Measurements from ENCODE around the gene SMARCA4. TPM values are rescaled to one million over a fixed set of nuclear protein-coding genes. Genes with fewer than 3 reads are reported as not detected.

Gene SMARCA4
- total RNA-seq, 1 experiment from 2014 or later = 261 TPM

DNA sequence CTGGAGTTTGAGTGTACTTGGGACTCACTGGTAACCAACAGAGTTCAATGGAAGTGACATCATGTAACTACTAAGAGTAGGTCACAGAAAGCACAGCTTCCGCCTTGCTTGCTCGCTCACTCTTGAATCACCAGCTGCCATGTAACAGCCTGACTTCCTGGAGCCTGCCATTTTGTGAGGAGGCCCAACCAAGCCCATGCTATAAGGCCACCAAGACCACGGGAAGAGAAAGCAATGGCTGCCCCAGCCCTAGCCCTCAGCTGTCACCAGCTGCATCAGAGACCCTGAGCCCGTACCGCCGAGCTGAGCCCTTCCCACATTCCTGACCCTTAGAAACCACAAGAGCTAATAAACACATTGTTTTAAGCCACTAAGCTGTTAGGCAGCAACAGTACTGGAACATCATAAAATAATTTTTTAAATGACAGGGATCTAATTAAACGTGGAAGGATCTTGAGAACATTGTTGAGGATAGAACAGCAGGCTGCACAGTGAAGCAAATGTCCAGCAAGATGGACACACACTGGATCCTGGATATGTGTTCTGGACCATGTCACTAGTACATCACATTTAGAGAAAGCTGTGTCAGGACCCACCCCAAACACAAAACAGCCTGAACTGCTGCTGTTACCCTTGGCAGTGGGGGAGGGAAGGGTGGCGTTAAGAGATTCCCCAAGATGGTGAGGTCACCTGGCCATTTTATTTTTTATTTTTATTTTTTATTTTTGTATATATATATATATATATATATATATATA lies 106.7 kb downstream of the SMARCA4 start:
- H3K14ac ChIP-seq (ENCODE audit: insufficient read depth, low read length) = no peak overlapping the region
- no peak overlapping the region for H3K56ac ChIP-seq (ENCODE audit: insufficient read length, low read depth, low read length)
- Mint-ChIP-seq H3K27me3 (ENCODE audit: low read depth) (no peaks in the 10 kb centered on the region), H3K4me3 (no peak overlapping the region), H3K27ac (peak overlapping the region in 2 of 3 experiments; percentile 25 to 83; a peak in 3 of 7 replicates), H3K4me1 (peaks cover 5 to 11% of the 10 kb centered on the region in 2 experiments), H3K36me3 (ENCODE audit: insufficient read depth in 1 of 3, low read depth in 3 of 3) (peaks cover 29 to 38% (median 37%) of the 10 kb centered on the region in 3 experiments), H3K9me3 (no peaks in the 10 kb centered on the region; a peak in 1 of 5 replicates)
- no peaks in the 10 kb centered on the region for H3K9me3 ChIP-seq (ENCODE audit: control insufficient read depth, low read depth, low read length)
- no peak overlapping the region for H3K4me2 ChIP-seq (ENCODE audit: insufficient read depth, insufficient read length, low read length)
- no peak overlapping the region for H2BK12ac ChIP-seq (ENCODE audit: insufficient read length, low read depth, low read length)
- H3K4me1 ChIP-seq (ENCODE audit: insufficient read depth, low read length) = peaks cover 8% of the 10 kb centered on the region; the same call in 1 of the 2 replicates
- TF ChIP-seq, protein P1, sequence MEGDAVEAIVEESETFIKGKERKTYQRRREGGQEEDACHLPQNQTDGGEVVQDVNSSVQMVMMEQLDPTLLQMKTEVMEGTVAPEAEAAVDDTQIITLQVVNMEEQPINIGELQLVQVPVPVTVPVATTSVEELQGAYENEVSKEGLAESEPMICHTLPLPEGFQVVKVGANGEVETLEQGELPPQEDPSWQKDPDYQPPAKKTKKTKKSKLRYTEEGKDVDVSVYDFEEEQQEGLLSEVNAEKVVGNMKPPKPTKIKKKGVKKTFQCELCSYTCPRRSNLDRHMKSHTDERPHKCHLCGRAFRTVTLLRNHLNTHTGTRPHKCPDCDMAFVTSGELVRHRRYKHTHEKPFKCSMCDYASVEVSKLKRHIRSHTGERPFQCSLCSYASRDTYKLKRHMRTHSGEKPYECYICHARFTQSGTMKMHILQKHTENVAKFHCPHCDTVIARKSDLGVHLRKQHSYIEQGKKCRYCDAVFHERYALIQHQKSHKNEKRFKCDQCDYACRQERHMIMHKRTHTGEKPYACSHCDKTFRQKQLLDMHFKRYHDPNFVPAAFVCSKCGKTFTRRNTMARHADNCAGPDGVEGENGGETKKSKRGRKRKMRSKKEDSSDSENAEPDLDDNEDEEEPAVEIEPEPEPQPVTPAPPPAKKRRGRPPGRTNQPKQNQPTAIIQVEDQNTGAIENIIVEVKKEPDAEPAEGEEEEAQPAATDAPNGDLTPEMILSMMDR (conservative IDR thresholded peaks at IDR 0.05) = no peak
- no peak overlapping the region for H2BK120ac ChIP-seq (ENCODE audit: low read depth, low read length, poor library complexity, severe bottlenecking)
- H4K8ac ChIP-seq (replicated peaks; ENCODE audit: insufficient read length, low read depth, low read length) = no peak overlapping the region
- H2AK5ac ChIP-seq (ENCODE audit: insufficient read length, low read length) = no peak overlapping the region
- no peak overlapping the region for H3K18ac ChIP-seq (ENCODE audit: insufficient read length, low read depth, low read length)
- H3T11ph ChIP-seq (ENCODE audit: low read length) = no peak overlapping the region
- H3K9ac ChIP-seq (ENCODE audit: extremely low read depth, insufficient read length, low read length) = no peak overlapping the region
- no peak overlapping the region for H2BK5ac ChIP-seq (ENCODE audit: insufficient read length, low read length)
- H3K27me3 ChIP-seq (ENCODE audit: insufficient read depth, low read length) = no peaks in the 10 kb centered on the region
- no peak overlapping the region for H3K27ac ChIP-seq (ENCODE audit: insufficient read length, low read depth, low read length)
- no peaks in the 10 kb centered on the region for H3K23me2 ChIP-seq (ENCODE audit: insufficient read length, low read depth, low read length, poor library complexity, severe bottlenecking)
- H2BK20ac ChIP-seq (ENCODE audit: low read depth, low read length, poor library complexity, severe bottlenecking) = no peak overlapping the region
- H4K20me1 ChIP-seq (ENCODE audit: control insufficient read depth, insufficient read depth, insufficient read length) = peaks cover 2% of the 10 kb centered on the region
- H4K91ac ChIP-seq (ENCODE audit: insufficient read length, low read depth, low read length) = no peak overlapping the region
- no peak overlapping the region for H2AFZ ChIP-seq (ENCODE audit: low read length)
- no peak overlapping the region for H2BK15ac ChIP-seq (ENCODE audit: low read depth, low read length)
- no peak overlapping the region for H3K4ac ChIP-seq (ENCODE audit: low read depth, low read length)
- no peak overlapping the region for H4K5ac ChIP-seq (ENCODE audit: insufficient read length, low read depth, low read length)
- no peaks in the 10 kb centered on the region for H3K79me2 ChIP-seq (ENCODE audit: insufficient read depth, low read length)
- WGBS (ENCODE audit: extremely low coverage, insufficient read length, low lambda C conversion rate) = no CpG with 5 or more reads among the region's 8 CpGs
- no peak for DNase-seq
- H3K79me1 ChIP-seq (ENCODE audit: insufficient read depth, low read depth, low read length, poor library complexity, severe bottlenecking) = no peaks in the 10 kb centered on the region
- no peak overlapping the region for H3K23ac ChIP-seq (ENCODE audit: insufficient read length, low read depth, low read length)
